Thyroid gland (tissue), 4 donors: ENCODE results near the gene ORC6.

Source experiments
- POLR2A ChIP-seq, 2 donors: fragments of 450-650 bp; IDR thresholded peaks; one replicate each; pipeline ENCODE4 v1.6.1; 2017; ENCODE audit warnings: antibody characterized with exemption in 2 of 2, mild to moderate bottlenecking in 2 of 2, moderate library complexity in 1 of 2
- TF ChIP-seq, protein P1 (sequence below), 6 experiments: fragments of 200-600 bp in 3 of 6; fragments of 450-650 bp in 3 of 6; sonication (generic) in 3 of 6; IDR thresholded peaks; one replicate each; pipeline ENCODE4 v1.5.1; 2016 to 2019; ENCODE audit warnings: antibody characterized with exemption in 6 of 6, mild to moderate bottlenecking in 2 of 6, inconsistent platforms in 1 of 6, moderate library complexity in 1 of 6

GRCh38 chr16:46733319-46733830, 43.9 kb downstream of the ORC6 start:
- TF ChIP-seq, protein P1, sequence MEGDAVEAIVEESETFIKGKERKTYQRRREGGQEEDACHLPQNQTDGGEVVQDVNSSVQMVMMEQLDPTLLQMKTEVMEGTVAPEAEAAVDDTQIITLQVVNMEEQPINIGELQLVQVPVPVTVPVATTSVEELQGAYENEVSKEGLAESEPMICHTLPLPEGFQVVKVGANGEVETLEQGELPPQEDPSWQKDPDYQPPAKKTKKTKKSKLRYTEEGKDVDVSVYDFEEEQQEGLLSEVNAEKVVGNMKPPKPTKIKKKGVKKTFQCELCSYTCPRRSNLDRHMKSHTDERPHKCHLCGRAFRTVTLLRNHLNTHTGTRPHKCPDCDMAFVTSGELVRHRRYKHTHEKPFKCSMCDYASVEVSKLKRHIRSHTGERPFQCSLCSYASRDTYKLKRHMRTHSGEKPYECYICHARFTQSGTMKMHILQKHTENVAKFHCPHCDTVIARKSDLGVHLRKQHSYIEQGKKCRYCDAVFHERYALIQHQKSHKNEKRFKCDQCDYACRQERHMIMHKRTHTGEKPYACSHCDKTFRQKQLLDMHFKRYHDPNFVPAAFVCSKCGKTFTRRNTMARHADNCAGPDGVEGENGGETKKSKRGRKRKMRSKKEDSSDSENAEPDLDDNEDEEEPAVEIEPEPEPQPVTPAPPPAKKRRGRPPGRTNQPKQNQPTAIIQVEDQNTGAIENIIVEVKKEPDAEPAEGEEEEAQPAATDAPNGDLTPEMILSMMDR (IDR thresholded peaks at IDR 0.05) = no peak
- TF ChIP-seq POLR2A (IDR thresholded peaks at IDR 0.05) = no peak
